Activated naive CD4-positive, alpha-beta T cell treated with anti-CD3 and anti-CD28 coated beads, Interleukin-2, amount 50 U/mL, for 16 hours (primary cell): Measurements from ENCODE around the gene SERPINE1.
A peak's percentile ranks its signal among the peaks of the same experiment; 100 is the strongest.

ENCODE experiments used
- DNase-seq: peaks from one replicate; pipeline ENCODE4 v3.0.0-alpha.2; 2020

Gene SERPINE1

DNA sequence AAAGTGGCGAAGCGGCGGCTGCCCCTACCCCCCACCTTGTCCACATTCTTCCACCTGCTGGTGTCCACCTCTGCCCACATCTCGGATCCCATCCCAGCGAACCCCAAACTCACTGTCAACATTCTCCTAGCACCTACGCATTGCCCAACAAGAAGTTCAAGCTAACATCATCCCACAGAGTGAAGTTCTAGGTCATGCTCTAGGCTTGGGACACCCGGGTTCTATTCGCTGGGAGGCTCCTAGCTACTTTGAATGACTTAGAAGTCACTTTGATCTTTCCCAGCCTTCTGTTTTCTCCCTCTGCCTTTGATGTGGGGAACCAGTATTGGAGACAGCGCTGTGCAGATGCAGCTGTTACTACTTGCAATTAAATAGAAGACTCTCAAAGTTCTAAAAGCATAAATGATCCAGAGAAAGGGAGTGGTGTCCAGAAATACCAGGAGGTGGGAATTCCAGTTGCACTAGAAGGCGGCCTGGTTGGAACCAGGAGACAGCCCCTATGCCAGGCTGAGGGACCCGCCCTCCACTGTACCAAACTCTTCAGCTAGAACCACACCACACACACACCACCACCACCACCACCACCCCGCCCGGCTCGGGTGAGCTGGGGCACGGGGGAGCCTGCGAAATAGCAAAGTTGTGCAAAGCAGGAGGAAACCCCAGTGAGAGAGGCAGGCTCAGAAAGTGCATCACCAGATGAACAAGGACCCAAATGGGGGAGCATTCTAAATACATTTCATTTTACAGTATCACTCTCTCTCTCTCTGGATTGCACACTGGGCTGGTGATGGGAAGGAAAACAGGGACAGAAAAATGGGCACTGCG, 43.9 kb downstream of the SERPINE1 start:
- DNase-seq, result no peak

- DNase-seq, result no peak
Measured at GRCh38 chr7:101171442-101171837, 44.5 kb downstream of the SERPINE1 start.

DNA sequence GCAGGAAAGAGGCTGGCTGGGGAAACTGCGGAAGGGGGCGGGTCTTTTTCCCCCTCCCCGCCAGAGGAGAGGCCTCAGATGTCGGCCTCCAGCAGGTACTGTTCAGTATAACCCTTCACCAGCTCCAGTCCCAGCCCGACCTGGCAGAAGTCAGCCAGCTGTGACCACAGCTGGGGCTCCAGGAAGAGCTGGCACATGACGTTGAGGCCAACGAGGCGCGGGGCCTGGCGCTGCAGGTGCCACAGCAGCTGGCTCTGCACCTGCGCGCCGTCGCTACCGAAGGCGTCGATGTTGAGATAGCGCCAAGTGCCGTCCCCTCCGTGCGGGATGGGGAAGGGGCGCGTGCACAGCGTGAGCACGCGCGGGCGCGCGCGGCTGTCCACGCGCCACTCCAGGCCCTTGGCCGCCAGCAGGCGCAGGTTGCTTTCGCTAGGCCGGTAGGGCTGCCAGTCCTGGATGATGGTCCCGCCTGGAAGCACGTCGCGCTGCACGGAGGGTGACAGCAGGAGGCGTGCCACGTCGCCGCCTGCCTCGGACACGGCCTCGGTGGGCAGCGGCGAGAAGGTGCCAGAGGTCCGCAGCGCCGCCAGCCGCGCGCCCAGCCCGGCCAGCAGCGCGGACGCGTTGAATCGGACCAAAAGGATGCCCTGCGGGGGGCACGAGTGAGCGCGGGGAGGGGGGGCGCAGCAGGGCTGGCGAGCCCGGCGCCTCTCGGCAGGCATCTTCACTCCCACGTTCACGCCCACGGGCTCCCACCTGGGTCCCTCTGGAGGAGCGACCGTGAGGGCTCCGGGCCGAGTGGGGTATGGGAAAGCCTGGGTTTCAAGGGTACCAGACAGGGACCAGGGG, 45.3 kb downstream of the SERPINE1 start:
- no peak for DNase-seq

GRCh38 chr7:101172854-101173751, 46.2 kb downstream of the SERPINE1 start:
- no peak for DNase-seq

DNA sequence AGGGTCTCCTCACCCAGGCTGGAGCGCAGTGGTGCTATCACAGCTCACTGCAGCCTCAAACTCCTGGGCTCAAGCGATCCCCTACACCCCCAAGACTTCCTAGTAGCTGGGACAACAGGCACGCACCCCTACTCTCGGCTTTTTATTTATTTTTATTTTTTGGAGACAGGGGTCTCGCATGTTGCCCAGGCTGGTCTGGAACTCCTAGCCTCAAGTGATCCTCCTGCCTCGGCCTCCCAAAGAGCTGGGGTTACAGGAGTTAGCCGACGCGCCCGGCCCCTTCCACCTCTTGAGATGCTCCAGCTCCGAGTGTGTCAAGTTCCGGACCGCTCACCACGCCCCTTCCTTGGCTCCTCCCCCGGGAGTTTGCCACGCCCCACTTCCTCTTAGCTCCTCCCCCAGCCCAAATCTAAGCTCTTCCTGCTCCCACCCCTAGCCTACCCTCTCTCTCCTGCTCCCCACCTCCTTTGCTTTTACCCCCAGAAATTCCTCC, 46.9 kb downstream of the SERPINE1 start:
- peak; percentile 49 for DNase-seq

GRCh38 chr7:101174322-101174854, 47.5 kb downstream of the SERPINE1 start:
- no peak for DNase-seq

DNA sequence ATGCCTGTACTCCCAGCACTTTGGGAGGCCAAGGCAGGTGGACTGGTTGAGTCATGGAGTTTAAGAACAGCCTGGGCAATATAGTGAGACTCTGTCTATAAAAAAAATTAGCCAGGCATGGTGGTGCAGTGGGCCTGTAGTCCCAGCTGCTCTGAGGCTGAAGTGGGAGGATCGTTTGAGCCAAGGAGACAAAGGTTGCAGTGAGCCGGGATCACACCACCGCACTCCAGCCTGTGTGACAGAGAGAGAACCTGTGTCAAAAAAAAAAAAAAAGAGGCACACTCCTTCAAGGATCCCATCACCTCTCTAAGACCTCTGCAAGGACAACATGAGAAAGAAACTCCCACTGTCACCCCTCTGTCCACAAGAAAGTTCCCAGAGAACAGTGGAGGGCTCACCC, 48.8 kb downstream of the SERPINE1 start:
- DNase-seq, result no peak

GRCh38 chr7:101177644-101178043, 50.7 kb downstream of the SERPINE1 start:
- DNase-seq, result no peak

GRCh38 chr7:101179117-101179516, 52.2 kb downstream of the SERPINE1 start:
- DNase-seq, result no peak

DNA sequence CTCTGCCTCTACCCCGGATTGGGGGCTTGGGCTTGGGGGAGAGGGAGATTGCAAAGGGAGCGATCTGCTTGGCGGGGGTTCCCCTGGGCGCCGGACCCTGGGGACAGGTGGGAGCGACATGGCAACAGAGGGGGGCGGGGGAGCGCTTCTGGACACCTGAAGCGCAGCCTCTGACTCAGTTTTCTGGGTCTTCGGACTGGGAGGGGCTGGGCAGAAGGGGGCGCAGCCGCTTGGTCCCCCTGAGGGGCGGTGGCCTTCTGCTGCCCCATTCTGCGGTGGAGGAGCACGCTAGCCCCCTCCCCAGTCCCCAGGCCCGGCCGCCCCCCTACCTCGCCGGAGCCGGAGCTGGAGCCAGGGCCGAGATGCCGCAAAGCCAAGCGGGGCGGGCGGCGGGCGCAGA, 52.8 kb downstream of the SERPINE1 start:
- no peak for DNase-seq

DNA sequence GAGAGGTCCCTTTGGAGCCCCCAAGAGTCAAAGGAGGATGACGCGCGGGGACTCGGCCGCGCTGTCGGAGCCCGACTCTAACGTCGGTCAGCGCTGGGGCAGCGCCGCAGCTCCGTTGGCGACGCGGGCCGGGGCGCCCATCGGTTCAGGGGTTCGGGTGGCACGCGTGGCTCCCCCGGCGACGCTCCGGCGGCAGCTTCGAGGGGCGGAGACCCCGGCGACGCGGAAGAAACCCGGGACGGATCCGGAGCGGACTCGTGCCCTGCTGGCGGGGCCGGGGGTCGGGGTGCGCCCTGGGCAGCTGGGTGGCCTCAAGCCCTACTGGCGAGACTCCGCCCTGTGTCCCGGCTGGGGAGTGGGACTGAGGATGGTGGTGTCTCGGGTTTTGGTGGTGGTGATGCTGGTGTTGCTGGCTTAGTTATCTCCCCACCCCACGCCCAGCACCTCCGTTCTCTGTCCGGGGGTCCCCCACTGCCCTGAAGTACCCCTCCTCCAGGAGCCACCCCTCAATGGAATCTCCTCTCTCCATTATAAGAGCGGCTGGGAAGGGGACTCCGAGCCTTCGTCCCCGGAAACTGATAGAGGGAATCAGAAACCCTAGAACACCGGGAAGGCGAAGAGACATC, 53.3 kb downstream of the SERPINE1 start, which contains the start of gene NAT16:
NAT16 (minus strand) TSS at position 164 of the 626 bp plus-strand sequence. CDS start 5,486 bp downstream, outside the sequence.
- no peak for DNase-seq

- DNase-seq, result no peak
Measured at GRCh38 chr7:101185258-101185839, 58.4 kb downstream of the SERPINE1 start.

DNA sequence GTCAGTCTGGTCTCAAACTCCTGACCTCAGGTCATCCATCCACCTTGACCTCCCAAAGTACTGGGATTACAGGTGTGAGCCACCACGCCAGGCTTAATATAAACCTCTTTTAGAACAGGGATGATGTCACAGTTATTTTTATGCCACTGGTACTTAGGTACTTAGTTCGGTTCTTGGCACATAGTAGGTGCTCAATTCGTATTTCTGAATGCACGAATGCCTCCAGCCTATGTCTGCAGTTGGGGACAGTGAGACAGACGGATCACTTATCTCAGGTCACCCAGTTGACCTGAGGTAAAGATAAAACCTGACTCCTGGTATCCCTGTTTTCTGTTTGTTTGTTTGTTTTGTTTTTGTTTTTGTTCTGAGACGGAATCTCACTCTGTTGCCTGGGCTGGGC, 59.3 kb downstream of the SERPINE1 start:
- no peak for DNase-seq

- no peak for DNase-seq
Measured at GRCh38 chr7:101186844-101187428, 60.0 kb downstream of the SERPINE1 start.
